HG03025 (cell line): ENCODE data around the gene SMAD9.

Source experiments
- ATAC-seq: cut with Tn5 transposase; IDR thresholded peaks from one replicate; pipeline ENCODE4 v1.9.1; 2021; ENCODE audit warnings: mild to moderate bottlenecking, moderate library complexity; ENCODE audit not compliant: unreplicated experiment, low FRiP score

The SMAD9 gene

GRCh38 chr13:36820222-36820621 is 99.8 kb downstream of the SMAD9 start:
- peak; percentile 57 for ATAC-seq

GRCh38 chr13:36819739-36820090 is 100.3 kb downstream of the SMAD9 start:
- peak; percentile 23 for ATAC-seq

- peak; percentile 84 for ATAC-seq
Measured at GRCh38 chr13:36818804-36819738, 101.0 kb downstream of the SMAD9 start, which contains the start of gene RFXAP. Gene RFXAP, plus strand, starts transcription at chr13:36819222. Its CDS starts 136 bp downstream, at chr13:36819358.

- no peak for ATAC-seq
Measured at GRCh38 chr13:36817996-36818803, 101.8 kb downstream of the SMAD9 start.

- ATAC-seq = no peak
Measured at GRCh38 chr13:36815062-36815461, 105.0 kb downstream of the SMAD9 start.

GRCh38 chr13:36814465-36814864 is 105.6 kb downstream of the SMAD9 start:
- no peak for ATAC-seq

GRCh38 chr13:36813225-36813624 is 106.8 kb downstream of the SMAD9 start:
- ATAC-seq = no peak

- no peak for ATAC-seq
Measured at GRCh38 chr13:36807616-36808015, 112.4 kb downstream of the SMAD9 start.

GRCh38 chr13:36806102-36806501 is 113.9 kb downstream of the SMAD9 start:
- ATAC-seq = no peak

- no peak for ATAC-seq
Measured at GRCh38 chr13:36804588-36804987, 115.5 kb downstream of the SMAD9 start.

- ATAC-seq = no peak
Measured at GRCh38 chr13:36801035-36801434, 119.0 kb downstream of the SMAD9 start.

- no peak for ATAC-seq
Measured at GRCh38 chr13:36796052-36796451, 124.0 kb downstream of the SMAD9 start.

- ATAC-seq = no peak
Measured at GRCh38 chr13:36795463-36795862, 124.6 kb downstream of the SMAD9 start.
